ENCODE data around the gene CCNQ. TPM values are rescaled to one million over a fixed set of nuclear protein-coding genes. Genes with fewer than 3 reads are reported as not detected.
"Not testable (repeated sequence)": the region's sequence is repeated elsewhere in the genome, so short reads cannot be mapped to it uniquely, and the experiment has no call there.

The CCNQ gene
- total RNA-seq, 1 donor from 2014 or later, result 42.5 TPM

DNA sequence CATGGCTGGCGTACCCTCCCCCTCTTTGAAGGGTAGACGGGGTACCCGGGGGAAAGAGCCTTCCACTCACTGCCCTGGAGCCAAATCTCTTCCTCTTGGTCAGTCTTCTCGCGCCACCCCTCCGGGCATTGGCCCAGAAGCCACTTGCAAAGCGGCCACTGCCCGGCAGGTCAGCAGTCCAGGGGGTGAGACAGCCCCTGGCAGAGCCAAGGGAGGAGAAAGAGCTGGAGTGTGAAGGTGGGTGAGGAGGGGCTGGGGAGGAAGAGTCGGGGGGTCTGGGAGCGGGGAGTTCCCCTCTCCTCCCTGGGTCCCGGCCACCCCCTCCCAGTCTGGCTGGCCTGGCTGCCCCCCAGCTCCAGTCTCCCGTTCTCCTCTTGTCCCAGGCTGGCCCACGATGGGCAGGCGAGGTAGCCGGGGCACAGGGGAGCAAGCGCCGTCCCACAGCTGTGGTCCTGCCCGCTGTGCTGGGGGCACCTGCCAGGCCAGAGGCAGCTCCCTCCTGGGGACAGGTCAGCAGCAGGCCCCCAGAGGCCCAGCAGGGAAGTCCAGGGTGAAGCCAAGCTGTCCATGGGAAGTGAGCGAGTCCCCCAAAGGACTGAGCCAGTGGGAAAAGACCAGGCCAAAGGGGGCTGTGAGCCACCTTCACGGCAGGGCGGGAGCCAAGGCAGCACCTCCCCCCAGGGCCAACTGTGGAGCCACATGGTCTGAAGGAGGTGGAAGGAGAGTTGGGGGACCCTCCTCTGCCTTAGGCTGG lies 26.5 kb upstream of the CCNQ start:
- DNase-seq (no peak), ATAC-seq (no peak)
- intact Hi-C loops (cut with micrococcal nuclease), result no loop called here

GRCh38 chrX:153624196-153625091 lies 25.5 kb upstream of the CCNQ start:
- intact Hi-C loops (cut with micrococcal nuclease), result no loop called here
- no peak for DNase-seq
- no peak for ATAC-seq

GRCh38 chrX:153623310-153624029 lies 24.5 kb upstream of the CCNQ start:
- intact Hi-C loops (cut with micrococcal nuclease), result no loop called here
- ATAC-seq, result no peak
- DNase-seq, result no peak

DNA sequence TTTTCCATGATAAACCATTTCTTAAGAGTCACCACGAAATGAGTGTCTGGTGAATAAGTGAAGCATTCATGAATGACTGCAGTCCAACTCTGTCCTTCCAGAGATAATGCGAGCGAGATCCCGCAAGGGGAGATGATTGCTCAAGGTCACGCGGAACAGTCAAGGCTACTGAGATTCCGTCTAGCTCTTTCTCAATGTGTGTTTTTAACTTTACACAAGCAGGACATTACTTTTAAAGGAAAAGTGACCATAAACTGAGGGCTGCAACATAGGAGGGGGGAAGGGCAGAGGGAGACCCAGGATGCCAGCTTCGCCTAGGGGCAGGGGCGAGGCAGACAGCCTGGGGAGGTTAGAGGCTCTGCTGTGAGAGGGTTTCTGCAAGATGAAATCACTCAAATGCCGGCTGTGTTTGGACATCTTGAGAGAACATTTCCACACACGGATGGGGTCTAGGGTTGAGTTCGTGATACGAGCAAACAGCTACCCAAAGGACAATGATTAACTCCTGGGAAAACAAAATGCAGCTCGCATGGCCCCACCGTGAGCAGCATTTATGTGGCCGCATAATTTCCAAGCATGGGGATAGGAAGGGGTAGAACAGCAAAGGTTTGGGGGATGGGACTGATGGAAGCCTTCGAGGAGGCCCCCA lies 23.8 kb upstream of the CCNQ start:
- ATAC-seq (no peak), DNase-seq (no peak)
- intact Hi-C loops (cut with micrococcal nuclease), result no loop called here

DNA sequence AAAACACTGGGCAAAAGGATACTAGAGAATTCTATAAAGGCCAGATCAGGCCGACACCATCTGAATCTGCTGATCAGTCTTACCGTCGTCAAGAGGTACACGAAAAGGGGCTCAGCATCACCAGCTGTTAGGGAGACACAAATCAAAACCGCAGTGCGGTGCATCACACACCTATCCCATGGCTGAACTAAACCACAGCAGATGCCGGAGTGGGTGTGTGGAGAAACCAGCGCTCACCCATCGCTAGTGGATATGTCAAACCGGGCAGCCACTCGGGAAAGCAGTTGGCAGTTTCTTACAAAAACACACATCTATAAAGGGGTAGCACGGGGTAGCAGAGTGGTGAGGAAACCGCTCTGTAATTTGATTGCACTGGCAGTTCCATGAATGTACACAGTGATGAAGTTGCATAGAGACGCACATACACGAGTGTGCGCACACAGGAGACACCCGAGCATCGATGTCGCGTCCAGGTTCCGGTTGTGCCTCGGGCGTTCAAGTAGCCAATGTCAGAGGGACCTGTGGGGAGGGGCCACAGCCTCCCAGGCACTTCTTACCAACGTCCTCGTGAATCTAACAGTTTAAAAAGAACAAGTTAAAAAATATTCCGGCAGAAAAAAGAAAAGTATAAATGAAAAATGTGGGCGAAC lies 23.1 kb upstream of the CCNQ start:
- ATAC-seq, result no peak
- DNase-seq, result no peak

GRCh38 chrX:153620576-153620975 lies 21.6 kb upstream of the CCNQ start:
- ATAC-seq (no peak), DNase-seq (no peak)
- intact Hi-C loops (cut with micrococcal nuclease), result no loop called here

More for the DNA sequence above, 23.1 kb upstream of the CCNQ start:
- intact Hi-C loops (cut with micrococcal nuclease), result no loop called here

GRCh38 chrX:153614818-153615217 lies 15.9 kb upstream of the CCNQ start:
- intact Hi-C loops (cut with micrococcal nuclease), result no loop called here
- no peak for DNase-seq
- no peak for ATAC-seq

GRCh38 chrX:153612413-153612812 lies 13.5 kb upstream of the CCNQ start:
- intact Hi-C loops (cut with micrococcal nuclease), result no loop called here
- DNase-seq (no peak), ATAC-seq (no peak)

DNA sequence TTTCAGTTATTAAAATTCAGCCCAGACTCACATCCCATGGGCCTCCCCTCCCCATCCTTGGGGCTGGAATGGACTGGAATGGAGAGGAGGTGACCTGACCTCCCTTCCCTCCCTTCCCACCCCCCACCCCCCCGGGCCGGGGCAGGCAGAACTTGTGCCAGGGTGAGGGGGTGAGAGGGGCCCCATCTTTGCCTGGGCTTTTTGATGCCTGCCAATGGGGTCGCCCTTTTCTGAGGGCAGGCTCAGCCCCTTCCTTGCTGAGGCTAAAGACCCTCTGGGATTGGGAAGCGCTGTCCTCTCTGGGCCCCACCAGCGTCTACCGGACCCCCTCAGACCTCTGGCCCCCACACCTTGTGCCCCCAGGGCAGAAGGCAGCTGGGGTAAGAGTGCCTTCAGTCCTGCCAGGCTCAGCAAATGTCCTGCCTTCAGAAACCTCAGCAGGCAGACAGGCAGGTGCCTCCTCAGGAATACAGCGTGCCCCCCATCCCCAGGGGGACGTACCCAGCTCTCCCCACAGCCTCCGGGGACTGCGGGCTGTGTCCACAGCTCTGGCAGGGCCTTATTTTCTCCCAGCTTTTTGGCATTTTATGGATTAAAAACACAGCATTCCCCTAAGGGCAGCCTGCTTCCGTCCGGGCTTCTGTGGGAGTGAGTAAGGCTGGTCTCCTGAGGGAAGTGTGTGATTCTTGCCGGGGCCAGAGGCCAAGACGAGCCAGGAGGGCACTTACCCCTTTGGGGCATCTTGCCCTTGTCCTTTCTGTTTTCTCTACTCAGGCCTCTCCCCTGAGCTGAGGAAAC lies 12.6 kb upstream of the CCNQ start:
- ATAC-seq (no peak), DNase-seq (no peak)
- intact Hi-C loops (cut with micrococcal nuclease), result no loop called here

DNA sequence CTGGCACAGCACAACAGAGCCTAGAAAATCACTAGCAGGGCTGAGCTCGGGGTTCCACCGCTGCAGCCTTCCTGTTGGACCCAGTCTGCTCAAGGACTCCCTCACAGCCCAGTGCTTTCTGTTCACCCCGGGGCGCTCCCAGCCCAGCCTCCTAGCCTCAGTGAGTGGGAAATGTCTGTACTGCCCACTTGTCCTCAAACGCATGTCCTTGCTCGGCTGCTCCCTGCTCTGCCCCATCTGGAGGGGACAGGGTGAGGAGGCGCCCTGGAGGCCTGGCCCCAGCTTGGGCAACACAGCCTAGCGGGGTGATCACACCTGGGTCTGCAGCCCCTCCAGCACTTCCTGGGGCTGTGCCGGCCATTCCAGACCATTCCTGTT lies 11.9 kb upstream of the CCNQ start:
- intact Hi-C loops (cut with micrococcal nuclease), result no loop called here
- DNase-seq (no peak), ATAC-seq (no peak)

- intact Hi-C loops (cut with micrococcal nuclease), result no loop called here
- ATAC-seq, result peak; percentile 99
Measured at GRCh38 chrX:153609917-153610835, 11.2 kb upstream of the CCNQ start.

DNA sequence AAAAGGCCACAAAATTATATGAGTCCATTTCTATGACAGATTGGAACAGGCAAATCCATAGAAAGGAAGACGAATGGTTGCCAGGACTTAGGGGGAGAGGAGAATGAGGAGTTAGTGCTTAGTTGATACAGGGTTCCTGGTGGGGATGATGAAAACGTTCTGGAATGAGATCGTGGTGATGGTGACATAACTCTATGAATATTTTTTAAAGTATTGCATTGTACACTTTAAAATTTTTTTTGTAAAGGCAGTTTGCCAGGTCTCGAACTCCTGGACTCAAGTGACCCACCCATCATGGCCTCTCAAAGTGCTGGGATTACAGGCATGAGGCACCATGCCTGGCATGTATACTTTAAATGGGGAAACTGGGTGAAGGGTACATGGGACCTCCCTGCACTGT lies 9.9 kb upstream of the CCNQ start:
- DNase-seq (no peak), ATAC-seq (no peak)
- intact Hi-C loops (cut with micrococcal nuclease), result no loop called here

More at GRCh38 chrX:153609917-153610835, 11.2 kb upstream of the CCNQ start:
- DNase-seq, result peak; percentile 87

DNA sequence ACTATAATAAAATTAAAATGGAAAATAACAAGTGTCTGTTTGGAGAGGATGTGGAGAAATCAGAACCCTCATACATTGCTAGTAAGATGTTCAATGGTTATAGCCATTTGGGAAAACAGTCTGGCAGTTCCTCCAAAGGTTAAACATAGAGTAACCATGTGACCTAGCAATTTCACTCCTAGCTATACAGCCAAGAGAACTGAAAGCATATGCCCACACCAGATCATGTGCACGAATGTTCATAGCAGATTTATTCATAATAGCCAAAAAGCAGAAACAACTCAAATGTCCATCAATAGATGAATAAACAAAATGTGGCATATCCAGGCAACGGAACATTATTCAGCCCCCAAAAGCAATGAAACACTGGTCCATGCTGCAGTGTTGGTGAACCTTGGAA lies 9.4 kb upstream of the CCNQ start:
- ATAC-seq (no peak), DNase-seq (no peak)
- intact Hi-C loops (cut with micrococcal nuclease), result no loop called here

DNA sequence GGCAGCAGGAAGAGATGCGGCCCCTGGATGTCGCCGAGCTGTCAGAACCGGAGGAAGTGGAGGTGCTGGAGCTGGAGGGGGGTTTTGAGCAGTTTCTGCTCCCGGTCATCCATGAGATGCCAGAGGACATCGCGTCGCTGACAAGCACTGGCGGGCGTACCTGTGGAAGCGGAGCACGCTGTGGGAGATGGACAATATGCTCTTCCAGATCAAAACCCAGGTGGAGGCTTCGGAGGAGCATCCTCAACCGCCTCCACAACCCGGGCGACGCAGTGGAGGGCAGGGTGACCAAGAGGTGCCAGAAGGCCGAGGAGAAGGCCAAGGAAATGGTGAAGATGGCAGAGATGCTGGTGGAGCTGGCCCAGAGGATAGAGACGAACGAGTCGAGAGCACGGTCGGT lies 7.6 kb upstream of the CCNQ start:
- intact Hi-C loops (cut with micrococcal nuclease), result no loop called here
- no peak for ATAC-seq
- no peak for DNase-seq

- ATAC-seq; intact Hi-C loops (cut with micrococcal nuclease); DNase-seq: not testable (repeated sequence)
Measured at GRCh38 chrX:153604666-153605380, 5.9 kb upstream of the CCNQ start.

DNA sequence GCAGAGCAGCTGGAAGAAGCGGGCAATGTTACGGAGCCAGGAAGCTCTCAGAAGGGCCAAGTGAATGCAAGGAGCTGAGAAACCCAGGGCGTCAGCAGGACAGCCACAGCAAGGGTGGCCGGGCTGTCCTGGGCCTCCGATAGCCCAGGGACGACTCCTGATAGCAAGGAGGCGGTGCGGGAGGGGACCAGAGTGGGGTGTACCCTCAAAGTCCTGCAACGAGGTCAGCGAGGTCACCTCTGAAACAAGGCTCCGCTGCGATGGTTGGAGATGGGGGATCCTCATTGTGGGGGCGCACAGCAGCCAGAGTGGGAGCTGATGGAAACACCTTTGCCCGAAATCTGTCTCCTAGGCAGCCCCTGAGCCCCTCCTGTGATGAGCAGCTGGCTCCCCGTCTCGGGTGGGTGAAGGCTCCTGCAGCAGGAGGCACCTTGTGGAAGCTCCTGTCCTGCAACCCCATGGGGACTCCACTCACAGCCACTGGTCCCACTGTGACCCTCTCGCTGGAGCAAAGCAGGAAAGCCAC lies 4.3 kb upstream of the CCNQ start:
- intact Hi-C loops (cut with micrococcal nuclease), result no loop called here
- DNase-seq, result no peak
- ATAC-seq, result no peak

Data from left ventricle myocardium superior (tissue), 1 donor.